ENCODE measurements around the gene NDUFS4.

DNA sequence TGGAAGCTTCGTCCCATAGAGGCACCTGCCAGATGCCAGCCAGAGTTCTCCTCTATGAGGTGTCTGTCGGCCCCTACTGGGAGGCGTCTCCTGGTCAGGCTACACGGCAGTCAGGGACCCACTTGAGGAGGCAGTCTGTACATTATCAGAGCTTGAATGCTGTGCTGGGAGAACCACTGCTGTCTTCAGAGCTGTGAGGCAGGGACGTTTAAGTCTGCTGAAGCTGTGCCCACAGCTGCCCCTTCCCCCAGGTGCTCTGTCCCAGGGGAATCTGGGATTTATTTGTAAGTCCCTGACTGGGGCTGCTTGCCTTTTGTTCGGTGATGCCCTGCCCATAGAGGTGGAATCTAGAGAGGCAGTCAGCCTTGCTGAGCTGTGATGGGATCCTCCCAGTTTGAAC, 70.8 kb downstream of the NDUFS4 start:
- TF ChIP-seq, protein P1, sequence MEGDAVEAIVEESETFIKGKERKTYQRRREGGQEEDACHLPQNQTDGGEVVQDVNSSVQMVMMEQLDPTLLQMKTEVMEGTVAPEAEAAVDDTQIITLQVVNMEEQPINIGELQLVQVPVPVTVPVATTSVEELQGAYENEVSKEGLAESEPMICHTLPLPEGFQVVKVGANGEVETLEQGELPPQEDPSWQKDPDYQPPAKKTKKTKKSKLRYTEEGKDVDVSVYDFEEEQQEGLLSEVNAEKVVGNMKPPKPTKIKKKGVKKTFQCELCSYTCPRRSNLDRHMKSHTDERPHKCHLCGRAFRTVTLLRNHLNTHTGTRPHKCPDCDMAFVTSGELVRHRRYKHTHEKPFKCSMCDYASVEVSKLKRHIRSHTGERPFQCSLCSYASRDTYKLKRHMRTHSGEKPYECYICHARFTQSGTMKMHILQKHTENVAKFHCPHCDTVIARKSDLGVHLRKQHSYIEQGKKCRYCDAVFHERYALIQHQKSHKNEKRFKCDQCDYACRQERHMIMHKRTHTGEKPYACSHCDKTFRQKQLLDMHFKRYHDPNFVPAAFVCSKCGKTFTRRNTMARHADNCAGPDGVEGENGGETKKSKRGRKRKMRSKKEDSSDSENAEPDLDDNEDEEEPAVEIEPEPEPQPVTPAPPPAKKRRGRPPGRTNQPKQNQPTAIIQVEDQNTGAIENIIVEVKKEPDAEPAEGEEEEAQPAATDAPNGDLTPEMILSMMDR (IDR thresholded peaks at IDR 0.05): no peak
- TF ChIP-seq POLR2AphosphoS5 (IDR thresholded peaks at IDR 0.05; ENCODE audit: low read depth, low read length) (no peak), FOXJ3 (CRISPR knock-in tag; IDR thresholded peaks at IDR 0.05) (no peak)
- TF ChIP-seq, protein P2, sequence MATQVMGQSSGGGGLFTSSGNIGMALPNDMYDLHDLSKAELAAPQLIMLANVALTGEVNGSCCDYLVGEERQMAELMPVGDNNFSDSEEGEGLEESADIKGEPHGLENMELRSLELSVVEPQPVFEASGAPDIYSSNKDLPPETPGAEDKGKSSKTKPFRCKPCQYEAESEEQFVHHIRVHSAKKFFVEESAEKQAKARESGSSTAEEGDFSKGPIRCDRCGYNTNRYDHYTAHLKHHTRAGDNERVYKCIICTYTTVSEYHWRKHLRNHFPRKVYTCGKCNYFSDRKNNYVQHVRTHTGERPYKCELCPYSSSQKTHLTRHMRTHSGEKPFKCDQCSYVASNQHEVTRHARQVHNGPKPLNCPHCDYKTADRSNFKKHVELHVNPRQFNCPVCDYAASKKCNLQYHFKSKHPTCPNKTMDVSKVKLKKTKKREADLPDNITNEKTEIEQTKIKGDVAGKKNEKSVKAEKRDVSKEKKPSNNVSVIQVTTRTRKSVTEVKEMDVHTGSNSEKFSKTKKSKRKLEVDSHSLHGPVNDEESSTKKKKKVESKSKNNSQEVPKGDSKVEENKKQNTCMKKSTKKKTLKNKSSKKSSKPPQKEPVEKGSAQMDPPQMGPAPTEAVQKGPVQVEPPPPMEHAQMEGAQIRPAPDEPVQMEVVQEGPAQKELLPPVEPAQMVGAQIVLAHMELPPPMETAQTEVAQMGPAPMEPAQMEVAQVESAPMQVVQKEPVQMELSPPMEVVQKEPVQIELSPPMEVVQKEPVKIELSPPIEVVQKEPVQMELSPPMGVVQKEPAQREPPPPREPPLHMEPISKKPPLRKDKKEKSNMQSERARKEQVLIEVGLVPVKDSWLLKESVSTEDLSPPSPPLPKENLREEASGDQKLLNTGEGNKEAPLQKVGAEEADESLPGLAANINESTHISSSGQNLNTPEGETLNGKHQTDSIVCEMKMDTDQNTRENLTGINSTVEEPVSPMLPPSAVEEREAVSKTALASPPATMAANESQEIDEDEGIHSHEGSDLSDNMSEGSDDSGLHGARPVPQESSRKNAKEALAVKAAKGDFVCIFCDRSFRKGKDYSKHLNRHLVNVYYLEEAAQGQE (IDR thresholded peaks at IDR 0.05; ENCODE audit: low read depth, low read length): no peak
- TF ChIP-seq, protein P3, sequence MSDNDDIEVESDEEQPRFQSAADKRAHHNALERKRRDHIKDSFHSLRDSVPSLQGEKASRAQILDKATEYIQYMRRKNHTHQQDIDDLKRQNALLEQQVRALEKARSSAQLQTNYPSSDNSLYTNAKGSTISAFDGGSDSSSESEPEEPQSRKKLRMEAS (IDR thresholded peaks at IDR 0.05; ENCODE audit: low read depth): no peak
